HCT116 (cell line): ENCODE results near the gene GLRX.

Experiments
- CTCF ChIP-seq, 3 experiments: fragments of 200-600 bp in 1 of 3; sonication (generic) in 1 of 3; IDR thresholded peaks in 2 of 3; conservative IDR thresholded peaks in 1 of 3; 2 replicates each; pipeline ENCODE4 v1.5.1; 2012 to 2017; ENCODE audit warnings: low read depth in 2 of 3, low read length in 2 of 3, antibody characterized with exemption in 1 of 3, borderline replicate concordance in 1 of 3, control low read depth in 1 of 3, mild to moderate bottlenecking in 1 of 3, mixed read lengths in 1 of 3, mixed run types in 1 of 3, moderate library complexity in 1 of 3; ENCODE audit not compliant: insufficient read depth in 1 of 3
- EZH2 ChIP-seq: fragments of 200-600 bp; sonication (generic); IDR thresholded peaks from 2 replicates; pipeline ENCODE4 v1.6.1; 2017; ENCODE audit warnings: antibody characterized with exemption, mixed run types
- EZH2phosphoT487 ChIP-seq: fragments of 200-600 bp; IDR thresholded peaks from 2 replicates; pipeline ENCODE4 v1.6.1; 2018; ENCODE audit warnings: antibody characterized with exemption, borderline replicate concordance
- POLR2A ChIP-seq: IDR thresholded peaks from 2 replicates; pipeline ENCODE4 v1.7.0; 2011; ENCODE audit warnings: borderline replicate concordance; ENCODE audit not compliant: insufficient read depth, insufficient read length; ENCODE audit errors: extremely low read depth
- RAD21 ChIP-seq: IDR thresholded peaks from 2 replicates; pipeline ENCODE4 v1.6.1; 2012; ENCODE audit warnings: low read depth, mild to moderate bottlenecking

- TF ChIP-seq POLR2A (no peak), EZH2phosphoT487 (no peak), CTCF (IDR thresholded peaks at IDR 0.05 in 2 of 3, conservative IDR thresholded peaks at IDR 0.05 in 1 of 3; ENCODE audit: borderline replicate concordance in 1 of 3, insufficient read depth in 1 of 3, low read depth in 2 of 3, low read length in 2 of 3) (no peak), EZH2 (no peak), RAD21 (no peak)
These were observed 42.9 kb downstream of the GLRX start for GRCh38 chr5:95779611-95780010.
